Sigmoid colon (tissue), 4 donors: Measurements from ENCODE around the gene MCF2.

Experiments
- CTCF ChIP-seq, 4 experiments: fragments of 450-650 bp in 3 of 4; fragments of 200-600 bp in 1 of 4; IDR thresholded peaks; one replicate each; pipeline ENCODE4 v1.5.1; 2016 to 2019; ENCODE audit warnings: antibody characterized with exemption in 4 of 4, mild to moderate bottlenecking in 3 of 4, moderate library complexity in 2 of 4
- EP300 ChIP-seq, 4 donors: sonication (generic); formaldehyde crosslinking; IDR thresholded peaks; one replicate each; pipeline ENCODE4 v1.6.1; 2017; ENCODE audit warnings: antibody characterized with exemption in 4 of 4

- no peak for TF ChIP-seq CTCF (IDR thresholded peaks at IDR 0.05)
- TF ChIP-seq EP300 (IDR thresholded peaks at IDR 0.05) = no peak
Observed at GRCh38 chrX:139563251-139563650, 144.7 kb downstream of the MCF2 start.
